GM08714 (cell line): ENCODE results near the gene SYNE2.

Experiments used
- H3K4me3 ChIP-seq: fragments of 200-500 bp; sonication (Bioruptor generic); 2 replicates; pipeline ENCODE4 v1.5.1; 2014; ENCODE audit warnings: mild to moderate bottlenecking, low read length, inconsistent platforms
- ZNF274 ChIP-seq: IDR thresholded peaks from 2 replicates; pipeline ENCODE4 v1.6.1; 2012; ENCODE audit warnings: mild to moderate bottlenecking, low read depth, low read length

SYNE2 gene

GRCh38 chr14:63910583-63911363 is 58.0 kb downstream of the SYNE2 start:
- no peak for TF ChIP-seq ZNF274
- no peak overlapping the region for H3K4me3 ChIP-seq

GRCh38 chr14:63911404-63911803 is 58.6 kb downstream of the SYNE2 start:
- TF ChIP-seq ZNF274, result no peak
- no peak overlapping the region for H3K4me3 ChIP-seq

GRCh38 chr14:63912286-63912685 is 59.5 kb downstream of the SYNE2 start:
- TF ChIP-seq ZNF274, result no peak
- H3K4me3 ChIP-seq, result no peak overlapping the region

DNA sequence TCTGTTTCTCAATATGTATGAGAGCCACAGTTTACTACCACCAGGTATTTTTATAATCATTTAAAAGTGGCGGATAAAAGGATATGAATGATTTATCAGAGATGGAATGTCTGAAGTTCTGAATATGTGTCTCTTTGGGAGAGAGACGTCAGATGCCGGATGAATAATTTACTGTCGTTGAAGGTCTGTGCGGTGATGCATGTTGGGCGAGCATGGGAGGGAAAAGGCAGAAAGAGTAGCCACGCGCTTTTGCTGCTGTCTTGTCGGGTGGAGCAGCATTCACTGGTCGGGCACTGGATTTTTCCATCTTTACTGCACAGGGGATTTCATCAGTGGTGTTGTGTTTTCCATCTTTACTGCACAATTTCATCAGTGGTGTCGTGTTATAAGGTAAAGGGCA is 65.6 kb downstream of the SYNE2 start:
- no peak for TF ChIP-seq ZNF274
- H3K4me3 ChIP-seq, result no peak overlapping the region

DNA sequence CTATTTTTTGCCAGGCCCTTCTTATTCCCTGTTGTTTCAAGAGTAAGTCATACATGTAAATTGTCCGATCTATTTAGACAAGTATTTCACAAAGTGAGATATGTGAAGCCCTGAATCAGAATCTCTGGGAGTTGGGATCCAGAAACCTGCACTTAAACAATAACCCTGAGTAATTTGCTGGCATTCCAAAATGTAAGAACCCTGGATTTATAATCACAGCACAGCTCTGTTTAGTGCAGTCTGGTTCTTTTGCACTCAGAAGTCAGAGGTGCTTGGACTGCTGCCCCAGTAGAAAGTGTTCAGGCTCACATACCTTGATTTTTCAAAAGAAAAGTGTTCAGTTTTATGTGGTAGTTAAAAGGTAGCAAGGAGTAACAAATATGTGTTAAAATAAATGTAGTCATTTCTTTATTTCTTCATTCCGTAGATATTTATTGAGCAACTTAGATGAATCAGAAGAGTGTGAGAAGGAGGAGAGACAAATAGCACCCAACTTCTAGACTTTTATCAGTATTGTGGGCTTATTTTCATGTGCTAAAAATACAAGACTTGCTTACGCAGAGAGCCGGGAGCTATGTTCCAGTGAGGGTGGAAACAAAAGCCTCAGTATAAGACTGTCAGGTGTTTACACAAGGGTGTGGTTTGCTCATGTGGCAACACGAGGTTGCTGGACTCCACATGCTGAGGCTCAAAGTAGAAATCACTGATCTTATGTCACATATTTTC is 70.1 kb downstream of the SYNE2 start:
- TF ChIP-seq ZNF274, result no peak
- H3K4me3 ChIP-seq, result no peak overlapping the region

DNA sequence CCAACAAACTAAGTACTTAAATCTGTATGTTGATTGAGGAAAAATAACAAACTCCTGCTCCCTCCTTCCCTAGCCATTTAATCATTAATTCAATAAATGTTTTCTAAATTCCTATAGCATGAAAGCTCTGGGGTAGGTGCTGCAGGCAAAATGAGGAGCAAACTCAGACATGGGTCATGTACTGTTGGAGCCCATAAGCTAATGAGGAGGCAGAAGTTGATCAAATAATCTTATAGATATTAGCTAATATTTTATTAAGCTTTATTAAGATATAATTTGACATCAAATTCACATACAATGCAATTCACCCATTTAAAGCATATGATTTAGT is 70.6 kb downstream of the SYNE2 start:
- H3K4me3 ChIP-seq, result no peak overlapping the region
- no peak for TF ChIP-seq ZNF274

- no peak overlapping the region for H3K4me3 ChIP-seq
- no peak for TF ChIP-seq ZNF274
Measured at GRCh38 chr14:63924375-63924774, 71.6 kb downstream of the SYNE2 start.

GRCh38 chr14:63926641-63927040 is 73.8 kb downstream of the SYNE2 start:
- H3K4me3 ChIP-seq, result no peak overlapping the region
- no peak for TF ChIP-seq ZNF274

DNA sequence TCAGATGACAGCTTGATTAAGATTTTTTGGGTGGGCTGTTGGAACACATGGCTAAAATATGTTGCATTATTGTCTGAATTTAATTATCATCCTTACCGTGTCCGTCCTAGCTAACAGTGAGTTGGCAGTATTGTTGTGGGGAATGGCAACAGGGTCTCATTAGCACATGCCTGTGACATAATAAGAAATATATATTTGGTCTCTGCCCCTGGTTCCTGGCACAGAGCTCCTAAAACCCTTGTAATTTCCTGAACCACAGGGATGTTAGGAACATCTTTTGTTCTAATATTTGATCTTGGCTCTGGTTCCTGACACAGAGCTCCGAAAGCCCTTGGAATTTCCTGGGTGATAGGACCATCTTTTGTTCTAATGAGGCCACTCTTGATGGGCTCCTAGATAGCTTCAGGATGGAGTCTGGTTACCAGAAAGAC is 76.0 kb downstream of the SYNE2 start:
- no peak for TF ChIP-seq ZNF274
- no peak overlapping the region for H3K4me3 ChIP-seq

DNA sequence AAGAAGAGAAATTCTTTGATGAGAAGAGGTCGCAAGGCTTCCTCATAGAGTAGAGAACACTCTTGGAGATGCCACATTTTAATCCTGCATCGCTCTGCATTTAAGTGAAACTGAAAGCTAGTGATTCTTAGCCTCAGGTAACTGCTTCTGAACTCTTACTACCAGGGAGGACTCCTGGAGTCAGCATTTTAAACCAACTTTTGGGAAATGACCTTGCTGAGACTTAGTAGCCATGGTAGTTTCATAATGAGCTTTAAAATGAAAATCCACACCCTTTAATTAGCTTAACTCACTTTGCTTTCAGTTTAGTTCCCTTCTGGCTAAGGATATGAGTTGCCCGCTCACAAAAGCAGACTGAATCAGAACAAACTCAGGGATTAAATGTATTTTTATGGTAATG is 80.3 kb downstream of the SYNE2 start:
- no peak for TF ChIP-seq ZNF274
- H3K4me3 ChIP-seq, result no peak overlapping the region

- no peak for TF ChIP-seq ZNF274
- no peak overlapping the region for H3K4me3 ChIP-seq
Measured at GRCh38 chr14:63933711-63934110, 80.9 kb downstream of the SYNE2 start.

GRCh38 chr14:63938198-63939005 is 85.6 kb downstream of the SYNE2 start:
- no peak overlapping the region; the same call in 1 of the 2 replicates for H3K4me3 ChIP-seq
- no peak for TF ChIP-seq ZNF274

GRCh38 chr14:63939006-63939270 is 86.1 kb downstream of the SYNE2 start:
- no peak for TF ChIP-seq ZNF274

GRCh38 chr14:63940387-63940786 is 87.6 kb downstream of the SYNE2 start:
- TF ChIP-seq ZNF274, result no peak
- no peak overlapping the region for H3K4me3 ChIP-seq

More at GRCh38 chr14:63939006-63939270, 86.1 kb downstream of the SYNE2 start:
- H3K4me3 ChIP-seq, result no peak overlapping the region

GRCh38 chr14:63941023-63941422 is 88.2 kb downstream of the SYNE2 start:
- no peak for TF ChIP-seq ZNF274
- H3K4me3 ChIP-seq, result no peak overlapping the region

GRCh38 chr14:63949696-63950095 is 96.9 kb downstream of the SYNE2 start:
- no peak overlapping the region for H3K4me3 ChIP-seq
- TF ChIP-seq ZNF274, result no peak
